ENCODE results near the gene TRIM62.

DNA sequence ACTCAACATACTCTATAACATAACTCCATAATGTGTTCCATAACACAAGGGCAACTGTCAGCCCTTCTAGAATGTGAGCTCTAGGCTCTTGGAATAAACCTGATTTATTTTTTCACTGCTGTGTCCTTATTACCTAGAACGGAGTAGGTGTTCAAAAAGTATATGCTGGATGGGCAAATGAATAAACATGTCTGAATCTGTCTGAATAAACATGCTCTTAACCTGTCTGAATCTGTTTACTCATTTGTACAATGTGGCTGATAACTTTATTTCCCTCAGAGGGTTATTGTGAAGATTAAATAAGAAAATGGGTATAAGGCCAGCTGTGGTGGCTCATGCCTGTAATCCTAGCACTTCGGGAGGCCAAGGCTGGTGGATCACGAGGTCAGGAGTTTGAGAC lies 58.6 kb downstream of the TRIM62 start:
- TF ChIP-seq CTCF (IDR thresholded peaks at IDR 0.05; ENCODE audit: low read length): no peak
- TF ChIP-seq EZH2 (optimal IDR thresholded peaks at IDR 0.05; ENCODE audit: low read depth, low read length): no peak
